G401 (cell line): Measurements from ENCODE around the gene FUNDC2. TPM values are rescaled to one million over a fixed set of nuclear protein-coding genes. Genes with fewer than 3 reads are reported as not detected.

ENCODE experiments used
- DNase-seq: peaks from one replicate; pipeline ENCODE4 v3.0.0-alpha.2; 2015; ENCODE audit warnings: low spot score
- in situ Hi-C: cut with HindIII; loops from 2 replicates; pipeline ENCODE4 v1.10.0; 2016; ENCODE audit warnings: low sequenced_read_pairs, mixed read lengths
- total RNA-seq: library from RNA; depleted of rRNA; stranded (reverse); fragments of >200 nt; shearing (Covaris generic); gene quantifications from 2 replicates; pipeline ENCODE4 v1.2.3, GENCODE V29; 2014

Gene FUNDC2
- total RNA-seq, 1 experiment from 2014 or later: 44.2 TPM

DNA sequence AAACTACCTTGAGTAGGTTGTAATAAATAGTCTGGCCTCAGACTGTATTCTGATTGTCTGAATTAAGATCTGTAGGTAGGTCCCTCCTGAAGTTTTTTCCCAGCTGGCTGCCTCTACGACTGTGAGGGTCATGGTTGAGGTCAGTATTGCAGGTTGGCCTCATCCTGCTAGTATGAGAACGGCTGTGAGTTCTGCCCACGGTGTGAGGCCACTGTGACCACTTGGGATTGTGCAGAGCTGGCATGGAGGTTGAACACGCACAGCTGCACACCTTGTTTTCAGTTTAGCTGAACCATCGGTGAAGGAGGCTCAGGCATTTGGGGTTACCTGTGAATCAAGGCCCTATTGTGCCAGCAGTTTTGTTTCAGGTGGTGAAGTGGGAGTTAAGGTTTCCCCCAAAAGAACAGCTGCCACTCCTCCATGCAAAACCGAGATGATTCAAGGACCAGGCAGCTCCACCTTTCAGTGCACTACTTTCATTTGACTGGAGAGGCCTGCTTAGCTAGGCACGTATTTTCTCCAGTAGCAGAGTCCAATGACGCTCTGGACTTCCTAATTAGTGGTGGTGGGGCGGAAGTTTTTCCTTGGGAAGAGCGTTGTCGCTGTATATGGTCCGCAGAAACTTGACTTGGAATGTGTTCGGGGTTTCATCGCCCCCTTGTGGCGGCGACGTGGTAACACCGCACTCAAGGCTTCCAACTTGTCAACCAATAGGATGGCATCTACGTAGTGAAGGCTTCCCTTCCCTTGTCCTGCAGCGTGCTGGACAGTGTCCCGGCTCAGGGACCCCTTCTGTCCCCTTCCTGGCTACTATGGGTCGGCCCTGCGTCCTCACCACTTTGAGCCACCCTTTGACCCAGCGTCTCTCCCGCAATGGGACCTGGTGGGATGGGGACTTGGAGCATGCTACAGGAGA, 30.5 kb downstream of the FUNDC2 start:
- in situ Hi-C loops: no loop called here

DNA sequence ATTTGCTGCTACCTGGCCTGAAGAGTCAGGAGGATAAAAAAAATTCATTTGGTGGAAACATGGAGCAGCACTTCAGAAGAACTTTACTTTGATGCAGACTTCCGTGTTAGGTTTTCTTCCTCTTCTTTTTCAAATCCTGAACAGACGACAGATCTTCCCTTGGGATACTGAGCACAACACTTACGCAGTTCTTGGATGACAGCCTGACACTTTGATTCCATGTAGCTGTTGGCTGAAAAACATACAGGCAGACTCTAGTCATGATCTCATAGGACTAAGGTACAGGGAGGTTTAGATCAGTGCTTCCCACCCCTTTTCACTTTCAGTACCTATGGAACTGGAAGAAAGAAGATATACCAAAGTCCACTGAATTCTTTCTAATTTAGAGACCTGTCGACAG, 35.1 kb downstream of the FUNDC2 start:
- in situ Hi-C loops: no loop called here
- DNase-seq: peak; percentile 1

More for the DNA sequence above, 30.5 kb downstream of the FUNDC2 start:
- DNase-seq: peak; percentile 66

DNA sequence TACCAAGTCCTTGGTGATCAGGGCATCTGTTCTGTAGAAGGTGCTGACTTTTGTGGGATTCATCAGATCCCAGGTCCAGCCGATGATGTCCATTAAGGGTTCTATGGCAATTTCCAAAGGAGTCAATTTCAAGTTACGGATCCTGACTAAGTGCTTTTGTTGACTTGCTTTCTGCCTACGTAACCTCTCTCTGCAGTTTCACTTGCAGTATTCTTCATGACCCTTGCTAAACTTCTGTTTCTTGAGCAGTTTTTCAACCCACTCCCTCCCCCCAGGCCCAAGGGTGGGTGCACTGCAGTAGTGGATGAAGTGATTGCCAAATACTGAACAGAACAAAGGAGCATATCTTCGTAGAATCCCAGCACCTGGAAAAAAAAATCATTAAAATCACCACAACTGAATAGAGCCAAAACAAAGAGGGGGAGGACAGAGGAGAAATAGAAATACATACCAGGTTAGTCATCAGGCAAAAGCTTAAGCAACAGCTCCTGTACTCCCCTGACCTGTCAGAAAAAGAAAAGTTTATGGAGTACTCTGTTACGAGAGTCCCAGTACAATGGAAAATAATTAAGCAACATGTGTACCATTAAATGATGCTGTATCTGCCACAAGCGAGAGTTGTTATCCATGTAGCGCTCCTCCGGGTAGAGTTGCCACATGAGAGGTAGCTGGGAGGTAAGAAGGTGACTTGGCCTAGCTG, 38.5 kb downstream of the FUNDC2 start:
- in situ Hi-C loops: no loop called here
- no peak for DNase-seq

DNA sequence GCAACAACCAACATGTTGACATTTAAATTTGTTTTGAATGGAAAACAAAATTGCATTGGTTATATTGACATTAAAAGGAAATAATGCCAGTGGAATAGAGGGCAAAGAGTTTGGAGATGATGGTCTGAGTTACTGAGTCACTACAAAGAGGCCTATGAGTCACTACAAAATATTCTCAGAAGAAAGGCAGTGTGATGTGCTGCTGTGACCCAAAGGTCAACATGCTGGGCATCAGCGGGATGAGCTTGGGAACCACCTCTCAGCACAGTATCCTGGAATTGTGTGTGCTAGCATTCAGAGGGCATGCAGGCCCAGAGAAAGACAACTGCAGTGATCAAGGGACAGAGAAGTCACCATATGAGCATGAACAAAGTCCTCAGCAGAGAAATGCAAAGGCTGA, 41.5 kb downstream of the FUNDC2 start:
- in situ Hi-C loops: no loop called here
- no peak for DNase-seq

DNA sequence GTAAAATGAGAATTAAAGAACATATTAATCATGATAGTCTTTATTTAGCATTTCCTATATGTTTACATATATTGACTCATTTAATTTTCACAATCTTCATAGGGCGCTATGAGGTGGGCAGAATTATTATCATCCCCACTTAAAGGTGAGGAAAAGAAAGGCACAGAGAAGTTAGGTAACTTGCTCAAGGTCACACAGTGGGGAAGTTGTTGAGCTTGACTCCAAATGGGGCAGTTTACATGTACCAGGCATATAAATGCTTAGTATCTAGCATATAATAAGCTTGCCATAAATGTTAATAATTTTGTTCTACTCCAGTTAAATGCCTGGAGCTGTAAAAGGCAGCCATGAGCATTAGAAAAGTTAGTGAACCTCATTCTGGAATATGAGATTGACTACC, 42.8 kb downstream of the FUNDC2 start:
- DNase-seq: no peak
- in situ Hi-C loops: no loop called here

DNA sequence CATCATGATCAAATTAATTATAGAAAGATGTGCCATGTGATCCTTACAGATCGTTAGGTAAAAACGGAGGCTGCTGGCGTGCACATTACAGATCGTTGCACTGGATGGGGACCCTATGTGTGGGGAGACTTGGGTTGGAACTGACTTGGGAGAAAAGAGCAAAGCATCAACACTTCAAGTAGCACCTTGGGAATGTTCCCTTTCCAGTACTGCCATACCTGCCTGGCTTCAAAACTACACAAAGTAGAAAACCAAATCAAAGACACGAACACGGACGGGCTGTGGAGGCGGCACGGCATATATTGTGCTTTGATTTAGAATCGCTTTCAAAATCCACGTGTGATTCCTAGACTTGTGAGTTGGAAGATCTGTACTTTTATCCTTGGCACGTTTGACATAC, 43.4 kb downstream of the FUNDC2 start:
- DNase-seq: peak; percentile 7
- in situ Hi-C loops: no loop called here

DNA sequence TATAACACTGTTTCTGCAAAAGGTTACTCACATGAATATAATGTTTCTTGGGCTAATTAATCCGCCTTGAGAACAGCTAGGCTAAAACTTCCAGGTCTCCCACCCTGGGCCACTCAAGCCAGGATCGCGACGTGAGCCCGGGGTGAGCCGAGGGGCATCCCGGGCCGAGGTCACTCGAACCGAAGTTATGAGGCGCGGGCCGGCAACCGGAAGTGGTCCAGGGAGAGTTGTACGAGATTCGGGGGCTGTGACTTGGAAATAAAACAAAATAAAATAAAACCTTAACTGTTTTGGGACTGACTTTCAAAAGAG, 44.0 kb downstream of the FUNDC2 start:
- in situ Hi-C loops: no loop called here
- DNase-seq: no peak

DNA sequence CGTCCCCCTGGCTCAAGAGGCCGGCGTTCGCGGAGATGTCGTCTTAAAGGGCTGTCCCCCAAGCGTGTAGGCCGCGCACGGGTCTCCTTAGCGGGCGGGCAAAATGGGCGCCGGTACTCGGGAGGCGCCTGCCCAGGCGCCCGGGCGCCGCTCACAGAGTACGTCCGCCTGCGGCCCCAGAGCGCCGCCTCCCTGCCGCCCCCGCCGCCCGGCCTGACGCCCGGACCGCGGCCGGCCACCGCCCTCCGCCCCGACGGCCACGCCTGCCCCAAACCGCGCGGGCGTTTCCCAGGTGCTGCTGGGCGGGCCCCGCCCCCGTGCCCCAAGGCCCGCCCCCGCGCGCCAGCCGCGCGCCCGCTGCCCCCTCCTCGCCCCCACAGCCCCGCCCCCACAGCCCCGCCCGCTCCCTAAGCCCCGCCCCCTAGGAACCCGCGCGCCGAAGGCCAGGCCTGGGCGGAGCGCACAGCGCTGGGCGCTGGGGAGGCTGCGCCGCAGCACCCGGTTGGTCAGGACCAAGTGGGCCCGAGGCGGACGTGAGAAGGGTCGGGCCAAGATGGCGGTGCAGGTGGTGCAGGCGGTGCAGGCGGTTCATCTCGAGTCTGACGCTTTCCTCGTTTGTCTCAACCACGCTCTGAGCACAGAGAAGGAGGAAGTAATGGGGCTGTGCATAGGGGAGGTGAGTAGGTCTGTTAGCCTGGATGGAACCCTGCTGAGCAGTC, 44.5 kb downstream of the FUNDC2 start, which contains the start of the genes BRCC3, CMC4 and MTCP1:
Gene BRCC3, plus strand, starts transcription at position 534 of the 719 bp plus-strand sequence. Its CDS starts 20 bp downstream, at position 554.
Gene CMC4, minus strand, starts transcription at position 162 of the 719 bp plus-strand sequence. CDS start 7,113 bp downstream, outside the sequence.
Gene MTCP1, minus strand, starts transcription at position 162 of the 719 bp plus-strand sequence. CDS start 5,126 bp downstream, outside the sequence.
- peak; percentile 81 for DNase-seq
- in situ Hi-C loops: no loop called here

DNA sequence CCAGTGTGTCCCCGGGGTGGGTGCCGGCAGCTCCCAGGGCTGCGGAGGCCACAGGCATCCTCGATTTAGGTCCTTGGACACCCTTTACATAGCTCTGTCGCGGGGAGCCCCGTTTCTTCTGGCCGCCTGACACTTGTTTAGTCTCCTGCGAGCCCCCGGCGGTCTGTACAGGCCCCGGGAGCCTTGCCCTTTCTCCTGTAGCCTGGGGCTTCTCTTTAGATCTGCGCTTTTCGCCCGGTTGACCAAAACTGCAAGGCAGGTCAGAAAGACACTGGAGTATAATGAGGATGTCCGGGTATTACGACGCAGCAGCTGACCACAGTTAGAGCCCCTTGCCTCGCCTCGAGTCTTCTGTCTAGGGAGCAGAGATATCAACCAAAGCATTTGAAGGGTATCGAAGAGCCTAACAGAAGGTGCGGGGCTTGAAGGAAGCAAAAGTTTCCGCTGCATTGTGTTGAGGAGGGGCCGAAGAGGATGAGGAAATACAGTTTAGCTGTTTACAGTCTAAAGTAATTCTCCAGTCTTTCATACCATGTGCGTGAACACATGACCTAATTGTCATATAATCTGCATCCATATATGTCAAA, 45.1 kb downstream of the FUNDC2 start:
- in situ Hi-C loops: no loop called here
- no peak for DNase-seq

DNA sequence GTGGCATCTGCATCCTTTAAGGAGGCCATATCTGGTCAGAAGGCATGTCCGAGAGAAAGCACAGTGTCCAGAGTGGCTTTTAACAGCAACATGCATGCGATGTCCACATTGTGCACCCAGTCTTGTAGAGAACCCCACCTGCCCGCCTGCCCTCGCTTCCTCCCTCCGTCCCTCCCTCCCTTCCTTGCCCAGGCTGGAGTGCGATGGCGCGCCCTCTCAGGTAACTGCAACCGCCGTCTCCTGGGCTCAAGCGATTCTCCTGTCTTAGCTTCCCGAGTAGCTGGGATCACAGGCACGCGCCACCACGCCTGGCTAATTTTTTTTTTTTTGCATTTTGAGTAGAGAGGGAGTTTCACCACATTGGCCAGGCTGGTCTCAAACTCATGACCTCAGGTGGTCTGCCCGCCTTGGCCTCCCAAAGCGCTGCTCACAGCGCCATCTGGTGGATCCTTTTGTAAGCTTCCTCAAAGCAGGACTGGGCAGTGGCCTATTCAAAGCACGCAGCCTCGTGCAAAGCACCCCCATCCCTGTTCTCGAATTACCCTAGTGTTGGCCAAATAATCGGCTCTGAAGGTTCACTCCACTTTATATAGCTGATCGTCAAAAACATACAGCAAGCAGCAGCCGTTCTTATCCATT, 59.7 kb downstream of the FUNDC2 start:
- in situ Hi-C loops: no loop called here
- DNase-seq: no peak

DNA sequence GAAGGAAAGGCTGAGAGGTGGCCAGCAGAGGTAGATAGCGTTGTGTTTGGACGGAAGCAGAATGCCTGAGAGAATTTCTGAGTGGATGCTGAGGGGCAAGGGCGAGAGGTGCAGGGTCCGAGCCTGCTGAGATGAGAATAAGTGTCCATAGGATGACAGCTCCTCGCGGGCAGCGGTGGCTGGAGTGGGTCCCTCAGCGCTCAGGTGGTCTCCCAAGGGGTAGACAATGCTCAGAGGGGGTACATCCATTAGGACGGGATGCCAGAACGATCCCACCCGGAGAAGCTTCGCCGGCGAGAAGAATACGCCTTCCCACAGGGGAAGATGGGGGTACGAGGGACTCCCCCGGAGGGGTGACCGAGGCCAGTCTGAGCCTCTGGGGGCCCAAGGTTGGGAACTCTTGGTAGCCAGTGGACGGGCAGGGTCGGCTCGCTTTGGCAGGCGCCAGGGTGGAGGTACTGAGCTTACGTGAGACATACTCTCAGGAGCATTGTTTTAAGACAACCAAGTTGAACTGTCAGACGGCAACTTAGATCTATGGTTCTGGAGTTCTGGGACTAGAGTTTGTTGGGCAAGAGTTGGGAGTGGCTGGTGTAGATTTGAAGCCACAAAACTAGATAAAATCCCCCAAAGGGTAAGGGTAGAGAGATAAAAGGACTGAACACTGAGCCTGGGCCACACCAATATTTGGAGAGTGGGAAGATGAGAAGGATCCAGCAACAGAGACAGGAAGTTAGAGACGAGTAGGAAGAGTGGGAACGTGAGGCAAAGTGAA, 60.5 kb downstream of the FUNDC2 start:
- in situ Hi-C loops: no loop called here
- DNase-seq: no peak

DNA sequence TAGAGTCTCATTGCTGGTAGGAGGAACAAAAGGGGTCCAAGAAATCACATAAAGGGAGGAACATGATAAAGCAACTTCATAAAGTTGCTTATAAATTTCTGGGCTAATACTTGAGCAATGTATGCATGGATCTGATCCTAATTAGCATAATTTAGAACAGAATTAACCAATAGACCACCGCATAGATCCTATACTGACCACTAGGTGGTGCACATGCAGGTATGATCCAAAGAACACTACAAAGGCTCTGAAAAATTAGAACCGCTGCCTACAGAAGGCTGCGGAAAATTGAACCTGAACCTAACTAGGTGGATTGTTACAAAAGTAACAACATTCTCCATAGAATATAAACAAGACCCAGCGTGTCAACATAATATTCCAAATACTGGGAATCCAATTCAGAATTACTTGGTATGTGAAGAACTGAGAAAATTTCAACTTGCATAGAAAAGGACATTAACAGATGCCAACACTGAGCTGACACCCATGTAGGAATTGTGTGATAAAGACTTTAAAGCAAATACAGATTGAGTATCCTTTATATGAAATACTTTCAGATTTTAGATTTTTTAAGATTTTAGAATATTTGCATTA, 67.9 kb downstream of the FUNDC2 start:
- in situ Hi-C loops: no loop called here
- peak; percentile 39 for DNase-seq

DNA sequence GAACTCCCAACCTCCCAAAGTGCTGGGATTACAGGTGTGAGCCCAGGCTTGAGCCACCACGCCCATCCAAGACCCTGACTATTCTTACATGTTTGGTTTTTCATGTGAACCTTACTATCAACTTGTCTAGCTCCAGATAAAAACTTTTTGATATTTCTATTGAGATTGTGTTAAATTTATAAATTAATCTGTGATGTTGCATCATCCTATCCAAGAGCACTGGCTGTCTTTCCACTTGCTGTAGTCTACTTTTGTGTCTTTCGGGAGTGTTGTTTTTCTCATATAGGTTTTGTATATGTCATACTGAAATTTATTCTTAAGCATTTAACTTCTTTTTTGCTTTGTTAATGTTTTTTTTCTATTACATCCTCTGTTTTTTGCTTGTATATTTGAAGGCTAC, 79.3 kb downstream of the FUNDC2 start:
- in situ Hi-C loops: no loop called here
- DNase-seq: no peak

DNA sequence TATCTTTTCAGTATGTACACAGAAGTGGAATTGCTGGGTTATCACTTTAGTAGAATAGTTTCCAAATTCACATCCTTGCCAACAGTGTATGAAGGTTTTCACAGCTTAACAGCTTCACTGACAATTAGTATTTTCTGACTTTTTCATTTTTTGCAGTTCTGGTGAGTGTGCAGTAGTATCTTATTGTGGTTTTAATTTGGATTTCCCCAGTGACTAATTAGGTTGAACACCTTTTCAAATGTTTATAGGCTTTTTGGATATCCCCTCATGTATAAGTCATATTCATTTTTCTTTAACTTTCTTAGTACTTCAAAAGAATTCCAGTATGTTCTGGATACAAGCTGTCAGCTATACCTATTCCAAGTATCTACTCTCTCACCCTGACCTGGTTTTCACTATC, 81.8 kb downstream of the FUNDC2 start:
- DNase-seq: no peak
- in situ Hi-C loops: no loop called here
